ENCODE results near the gene VAPA. TPM values are rescaled to one million over a fixed set of nuclear protein-coding genes. Genes with fewer than 3 reads are reported as not detected.
A peak's percentile ranks its signal among the peaks of the same experiment; 100 is the strongest.

The VAPA gene
- total and polyA plus RNA-seq, 2 donors (not counting 3 experiments of a cell fraction or from before 2014, with no cell fraction given), result 105 to 163 TPM

GRCh38 chr18:9914584-9915290 is 921 bp downstream of the VAPA start:
- Histone ChIP-seq H3K79me2 (ENCODE audit: control insufficient read depth, insufficient read depth, low read length) (peaks cover 56% of the 10 kb centered on the region), H3K4me2 (ENCODE audit: insufficient read depth, low read length) (peak overlapping the region; percentile 99), H3K27me3 (ENCODE audit: control insufficient read depth in 2 of 2, insufficient read depth in 2 of 2, low read length in 2 of 2) (no peaks in the 10 kb centered on the region), H3K4me3 (replicated peaks in 1 of 3; ENCODE audit: insufficient read depth in 1 of 3, low read depth in 1 of 3, low read length in 3 of 3) (peak overlapping the region; percentile 78 to 99 (median 89)), H3K9me1 (replicated peaks; ENCODE audit: control insufficient read depth, extremely low read depth, insufficient read depth, low read length) (no peaks in the 10 kb centered on the region), H3K9ac (replicated peaks; ENCODE audit: extremely low read depth, insufficient read depth, low read length) (peak overlapping the region; percentile 88), H3K36me3 (ENCODE audit: control insufficient read depth in 2 of 2, extremely low read depth in 1 of 2, insufficient read depth in 2 of 2, low read length in 2 of 2) (no peaks in the 10 kb centered on the region), H3K27ac (ENCODE audit: insufficient read depth, low read depth, low read length) (peak overlapping the region; percentile 94), H2AFZ (ENCODE audit: low read depth, low read length) (no peak overlapping the region), H4K20me1 (replicated peaks; ENCODE audit: control insufficient read depth, extremely low read depth, insufficient read depth, low read length) (peaks cover 16% of the 10 kb centered on the region), H3K9me3 (replicated peaks; ENCODE audit: control insufficient read depth, insufficient read depth, low read length) (no peaks in the 10 kb centered on the region), H3K4me1 (ENCODE audit: control insufficient read depth, extremely low read depth, insufficient read depth, low read length) (peaks cover 42% of the 10 kb centered on the region)
- DNase-seq (ENCODE audit: low read depth, low spot score) (peak; percentile 84), FAIRE-seq (peak; percentile 21)
- ChIA-PET CTCF (interaction anchor here (0.6 to 1.8 kb wide), 6 partner anchors 12 to 339 kb away, joined by 3 to 5 read pairs (median 4); no protein-coding TSS in a partner anchor), POLR2A (interaction anchor here (0.6 kb wide), 1 partner anchor 288 kb away, joined by 4 read pairs; no protein-coding TSS in a partner anchor)
- dilution Hi-C loops (cut with MboI; ENCODE audit: extremely low pct_ligation_motif_present, low sequenced_read_pairs) (no loop called here), intact Hi-C loops (cut with micrococcal nuclease) (loop anchor here (2.0 kb wide), 3 partner anchors 144 to 340 kb away; no protein-coding TSS in a partner anchor)
- no TSS peak for BruUV-seq (replicated peaks)
- no peak for TF ChIP-seq GATA2 (IDR thresholded peaks at IDR 0.05; ENCODE audit: insufficient read depth, insufficient read length, low read depth, low read length)
- no peak for TF ChIP-seq JUN (IDR thresholded peaks at IDR 0.05; ENCODE audit: borderline replicate concordance, insufficient read depth, insufficient read length, low read depth)
- peak; percentile 10 for TF ChIP-seq MYC (IDR thresholded peaks at IDR 0.05; ENCODE audit: low read depth, low read length)
- TF ChIP-seq EZH2 (IDR thresholded peaks at IDR 0.05; ENCODE audit: borderline replicate concordance, low read depth, low read length, severe bottlenecking), result no peak
- TF ChIP-seq, protein P1, sequence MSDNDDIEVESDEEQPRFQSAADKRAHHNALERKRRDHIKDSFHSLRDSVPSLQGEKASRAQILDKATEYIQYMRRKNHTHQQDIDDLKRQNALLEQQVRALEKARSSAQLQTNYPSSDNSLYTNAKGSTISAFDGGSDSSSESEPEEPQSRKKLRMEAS (IDR thresholded peaks at IDR 0.05; ENCODE audit: insufficient read depth, insufficient read length), result peak; percentile 19
- TF ChIP-seq POLR2AphosphoS5 (IDR thresholded peaks at IDR 0.05; ENCODE audit: insufficient read depth, low read depth, low read length), result peak; percentile 29
- TF ChIP-seq, protein P2, sequence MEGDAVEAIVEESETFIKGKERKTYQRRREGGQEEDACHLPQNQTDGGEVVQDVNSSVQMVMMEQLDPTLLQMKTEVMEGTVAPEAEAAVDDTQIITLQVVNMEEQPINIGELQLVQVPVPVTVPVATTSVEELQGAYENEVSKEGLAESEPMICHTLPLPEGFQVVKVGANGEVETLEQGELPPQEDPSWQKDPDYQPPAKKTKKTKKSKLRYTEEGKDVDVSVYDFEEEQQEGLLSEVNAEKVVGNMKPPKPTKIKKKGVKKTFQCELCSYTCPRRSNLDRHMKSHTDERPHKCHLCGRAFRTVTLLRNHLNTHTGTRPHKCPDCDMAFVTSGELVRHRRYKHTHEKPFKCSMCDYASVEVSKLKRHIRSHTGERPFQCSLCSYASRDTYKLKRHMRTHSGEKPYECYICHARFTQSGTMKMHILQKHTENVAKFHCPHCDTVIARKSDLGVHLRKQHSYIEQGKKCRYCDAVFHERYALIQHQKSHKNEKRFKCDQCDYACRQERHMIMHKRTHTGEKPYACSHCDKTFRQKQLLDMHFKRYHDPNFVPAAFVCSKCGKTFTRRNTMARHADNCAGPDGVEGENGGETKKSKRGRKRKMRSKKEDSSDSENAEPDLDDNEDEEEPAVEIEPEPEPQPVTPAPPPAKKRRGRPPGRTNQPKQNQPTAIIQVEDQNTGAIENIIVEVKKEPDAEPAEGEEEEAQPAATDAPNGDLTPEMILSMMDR (IDR thresholded peaks at IDR 0.05; ENCODE audit: extremely low read depth in 1 of 2, insufficient read depth in 1 of 2, low read depth in 1 of 2, low read length in 2 of 2), result no peak
- peak; percentile 44 for TF ChIP-seq FOS (IDR thresholded peaks at IDR 0.05; ENCODE audit: borderline replicate concordance, insufficient read depth, low read length)
- TF ChIP-seq POLR2A (IDR thresholded peaks at IDR 0.05; ENCODE audit: low read depth, low read length), result peak; percentile 39
